Globus pallidus (tissue), 1 donor: ENCODE measurements around the gene THAP8.

Experiments used
- DNase-seq: peaks from one replicate; pipeline ENCODE4 v3.0.0-alpha.2; 2015; ENCODE audit warnings: low spot score

Gene THAP8, protein sequence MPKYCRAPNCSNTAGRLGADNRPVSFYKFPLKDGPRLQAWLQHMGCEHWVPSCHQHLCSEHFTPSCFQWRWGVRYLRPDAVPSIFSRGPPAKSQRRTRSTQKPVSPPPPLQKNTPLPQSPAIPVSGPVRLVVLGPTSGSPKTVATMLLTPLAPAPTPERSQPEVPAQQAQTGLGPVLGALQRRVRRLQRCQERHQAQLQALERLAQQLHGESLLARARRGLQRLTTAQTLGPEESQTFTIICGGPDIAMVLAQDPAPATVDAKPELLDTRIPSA

DNA sequence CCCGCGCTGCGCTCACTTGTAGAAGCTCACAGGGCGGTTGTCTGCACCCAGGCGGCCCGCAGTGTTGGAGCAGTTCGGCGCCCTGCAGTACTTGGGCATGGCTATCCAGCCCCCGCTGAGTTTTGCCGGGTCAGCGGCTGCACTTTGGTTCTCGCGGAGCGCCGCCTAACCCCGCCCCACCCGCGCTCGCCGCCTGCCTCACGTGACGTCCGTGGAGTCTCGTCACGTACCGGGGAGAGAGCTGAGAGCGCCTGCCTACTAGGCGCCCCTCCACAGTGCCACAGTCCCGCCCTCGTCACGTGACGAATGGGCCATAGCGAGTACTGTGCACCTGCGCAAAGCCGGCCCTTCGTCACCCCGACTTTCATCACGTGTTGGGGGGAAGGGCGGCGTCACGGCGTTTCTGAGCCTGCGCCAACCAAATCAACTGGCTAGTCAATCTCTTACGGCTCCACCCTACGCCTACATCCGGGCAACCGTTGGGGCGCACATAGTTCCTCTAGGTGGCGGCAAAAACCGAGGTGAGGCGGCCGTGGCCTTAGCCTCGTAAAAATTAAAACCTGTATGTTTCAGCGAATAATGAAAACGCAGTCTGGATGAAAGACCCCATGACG is at the start of gene THAP8:
TSS of gene THAP8 (minus strand) at position 167 of the 614 bp plus-strand sequence. CDS start at position 99, 68 bp downstream.
- DNase-seq: peak; percentile 99

DNA sequence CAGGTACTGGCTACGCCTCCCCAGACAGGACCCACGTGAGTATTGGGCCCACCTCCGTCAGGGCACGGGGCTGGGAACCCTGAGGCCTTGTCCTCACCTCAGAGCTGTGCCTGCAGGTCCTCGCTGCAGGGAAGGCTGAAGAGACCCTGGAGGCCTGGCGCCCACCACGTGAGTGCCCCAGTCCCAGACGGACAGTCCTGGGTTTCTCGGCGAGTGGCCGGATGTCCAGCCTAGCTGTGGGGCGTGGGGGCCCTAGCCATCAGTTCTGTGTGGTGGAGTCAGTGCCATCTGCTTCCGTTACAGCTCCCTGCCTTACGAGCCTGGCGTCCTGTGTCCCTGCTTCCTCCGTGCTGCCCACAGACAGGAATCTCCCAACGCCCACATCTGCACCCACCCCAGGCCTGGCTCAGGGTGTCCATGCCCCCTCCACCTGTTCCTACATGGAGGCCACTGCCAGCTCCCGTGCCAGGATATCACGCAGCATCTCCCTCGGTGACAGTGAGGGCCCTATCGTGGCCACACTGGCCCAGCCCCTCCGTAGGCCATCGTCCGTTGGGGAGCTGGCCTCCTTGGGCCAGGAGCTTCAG is 49.0 kb upstream of the THAP8 start:
- DNase-seq: no peak

DNA sequence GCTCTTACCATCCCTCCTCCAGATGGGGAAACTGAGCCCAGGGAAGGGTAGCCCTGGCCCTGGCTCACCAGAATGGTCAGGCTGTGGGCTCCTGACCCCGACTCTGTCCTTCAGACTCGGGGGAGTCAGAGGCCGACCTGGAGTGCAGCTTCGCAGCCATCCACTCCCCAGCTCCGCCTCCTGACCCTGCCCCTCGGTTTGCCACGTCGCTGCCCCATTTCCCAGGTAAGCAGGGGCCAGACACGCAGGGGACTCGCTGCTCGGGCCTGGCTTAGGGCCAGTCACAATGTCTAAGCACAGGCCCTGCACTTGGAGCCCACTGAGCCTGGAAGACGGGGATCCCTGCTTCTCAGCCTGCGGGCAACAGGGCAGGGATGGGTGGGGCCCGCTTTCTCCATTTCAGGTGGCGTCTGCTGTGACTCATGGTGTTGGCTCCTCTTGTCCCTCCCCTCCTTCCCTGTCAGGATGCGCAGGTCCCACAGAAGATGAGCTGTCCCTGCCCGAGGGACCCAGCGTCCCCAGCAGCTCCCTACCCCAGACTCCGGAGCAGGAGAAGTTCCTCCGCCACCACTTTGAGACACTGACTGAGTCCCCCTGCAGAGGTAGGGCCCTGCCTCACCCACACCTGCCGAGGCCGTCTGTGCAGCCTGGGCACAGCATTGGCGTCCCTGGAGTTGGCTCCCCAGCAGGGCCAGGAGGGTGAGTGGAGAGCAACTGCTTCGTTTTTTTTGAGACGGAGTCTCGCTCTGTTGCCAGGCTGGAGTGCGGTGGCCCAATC is 47.7 kb upstream of the THAP8 start:
- DNase-seq: no peak

DNA sequence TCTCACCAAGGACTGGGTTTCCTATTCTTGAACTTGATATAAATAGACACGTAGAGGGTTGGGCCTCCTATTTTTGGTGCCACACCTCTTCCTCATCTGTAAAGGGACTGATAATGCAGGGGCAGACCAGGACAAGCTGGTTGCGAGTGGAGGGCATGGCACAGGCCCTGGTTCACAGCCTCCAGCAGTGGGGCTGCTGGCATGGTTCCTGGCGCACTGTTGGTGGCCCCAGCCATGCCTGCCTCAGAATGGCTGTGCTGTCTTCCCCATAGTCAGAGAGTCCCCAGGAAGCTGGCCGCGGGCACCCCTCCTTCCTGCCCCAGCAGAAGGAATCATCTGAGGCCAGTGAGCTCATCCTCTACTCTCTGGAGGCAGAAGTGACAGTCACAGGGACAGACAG is 46.4 kb upstream of the THAP8 start:
- no peak for DNase-seq

DNA sequence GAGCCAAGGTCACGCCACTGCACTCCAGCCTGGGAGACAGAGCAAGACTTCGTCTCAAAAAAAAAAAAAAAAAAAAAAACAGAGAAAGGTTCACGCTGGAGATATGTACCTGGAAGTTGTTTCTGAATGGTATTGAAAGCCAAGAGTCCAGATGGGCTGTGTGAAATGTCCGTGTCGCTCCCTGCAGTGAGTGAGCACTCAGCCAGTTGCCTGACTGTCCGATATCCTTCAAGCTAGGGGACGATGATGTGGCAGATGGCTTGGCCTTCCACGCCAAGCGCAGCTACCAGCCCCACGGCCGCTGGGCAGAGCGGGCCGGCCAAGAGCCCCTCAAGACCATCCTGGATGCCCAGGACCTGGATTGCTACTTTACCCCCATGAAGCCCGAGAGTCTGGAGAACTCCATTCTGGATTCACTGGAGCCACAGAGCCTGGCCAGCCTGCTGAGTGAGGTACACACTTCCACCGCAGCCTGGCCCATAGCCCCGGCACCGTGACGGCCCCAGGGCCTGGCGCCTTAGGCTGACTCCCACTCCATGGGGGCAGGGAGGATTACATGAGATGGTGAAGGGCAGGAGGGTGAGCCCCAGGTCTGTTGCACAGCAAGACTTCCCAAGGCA is 45.2 kb upstream of the THAP8 start:
- DNase-seq: no peak

DNA sequence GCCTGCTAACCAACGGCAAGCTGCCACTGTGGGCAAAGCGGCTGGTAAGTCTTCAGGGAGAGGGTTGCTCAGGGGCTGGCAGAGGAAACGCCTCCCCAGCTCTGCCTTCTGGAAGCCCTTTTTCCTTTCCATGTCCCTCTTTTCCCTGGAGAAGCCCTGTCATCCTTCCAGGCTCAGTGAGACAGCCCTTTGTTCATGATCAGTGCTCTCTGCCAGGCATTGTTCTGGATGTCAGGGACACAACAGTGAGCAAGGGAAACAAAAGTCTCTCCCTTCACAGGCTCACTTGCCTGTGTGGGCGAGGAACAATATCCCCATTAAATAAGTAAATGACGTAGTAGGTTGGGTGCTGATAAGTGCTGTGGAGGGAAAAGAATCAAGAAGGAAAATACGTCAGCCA is 43.0 kb upstream of the THAP8 start:
- peak; percentile 98 for DNase-seq

DNA sequence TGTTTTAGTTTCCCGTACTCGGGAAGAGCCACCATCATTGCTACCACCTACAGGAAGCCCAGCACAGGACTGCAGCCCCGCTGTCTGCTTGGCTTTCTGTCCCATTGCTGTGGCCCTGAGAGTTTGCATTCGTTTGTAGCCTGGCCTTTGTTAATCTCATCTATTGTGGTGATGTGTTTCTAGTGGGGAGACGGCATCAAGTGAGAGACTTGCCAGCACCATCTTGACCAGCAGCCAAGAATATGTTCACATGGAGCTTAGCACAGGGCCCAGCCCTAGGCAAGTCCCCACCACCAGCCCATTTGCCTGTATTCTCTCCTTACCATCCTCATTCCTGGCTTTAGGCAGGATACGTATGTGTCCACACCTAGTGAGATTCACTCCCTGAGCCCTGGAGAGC is 39.6 kb upstream of the THAP8 start:
- DNase-seq: peak; percentile 88

DNA sequence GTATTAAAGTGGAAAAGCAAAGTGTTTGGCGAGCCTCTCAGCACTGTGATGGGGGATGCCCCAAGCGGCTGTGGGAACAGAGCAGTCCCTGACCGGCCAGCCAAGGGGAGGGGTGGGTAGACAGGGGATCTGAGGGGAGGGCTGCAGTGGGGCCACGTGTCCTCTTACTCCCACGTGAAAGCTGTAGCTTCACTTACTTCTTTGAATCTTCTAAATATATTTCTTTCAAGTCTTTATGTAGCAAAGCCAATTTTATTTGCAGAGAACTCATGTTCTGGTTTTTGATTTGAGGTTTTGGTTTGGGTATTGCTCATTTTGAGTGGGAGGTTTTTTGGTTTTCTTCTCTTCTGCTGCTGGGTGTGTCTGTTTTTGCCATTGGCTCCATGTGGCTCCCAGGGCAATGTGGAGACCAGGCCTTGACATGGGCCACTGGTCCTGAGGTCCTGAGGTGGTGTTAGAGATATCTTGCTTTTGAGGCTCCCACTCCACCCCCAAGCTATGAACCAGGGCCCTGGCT is 39.1 kb upstream of the THAP8 start:
- no peak for DNase-seq

DNA sequence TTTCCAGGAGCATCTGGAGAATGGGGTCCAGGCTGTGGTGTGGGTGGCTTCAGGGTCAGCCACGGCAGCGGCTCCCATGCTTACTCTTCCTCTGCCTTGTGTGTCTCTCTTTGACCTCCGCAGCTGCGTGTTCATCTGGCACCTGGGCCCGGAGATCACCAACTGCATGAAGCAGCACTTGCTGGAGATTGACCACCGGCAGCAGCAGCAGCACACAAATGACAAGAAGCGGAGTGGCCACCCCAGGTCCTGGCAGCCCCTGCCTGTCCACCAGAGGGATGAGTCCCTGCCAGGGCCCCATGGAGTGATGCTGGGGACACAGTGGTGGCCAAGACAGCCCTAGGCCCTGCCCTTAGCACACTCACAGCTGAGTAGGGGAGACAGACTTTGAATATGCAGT is 38.5 kb upstream of the THAP8 start:
- no peak for DNase-seq

DNA sequence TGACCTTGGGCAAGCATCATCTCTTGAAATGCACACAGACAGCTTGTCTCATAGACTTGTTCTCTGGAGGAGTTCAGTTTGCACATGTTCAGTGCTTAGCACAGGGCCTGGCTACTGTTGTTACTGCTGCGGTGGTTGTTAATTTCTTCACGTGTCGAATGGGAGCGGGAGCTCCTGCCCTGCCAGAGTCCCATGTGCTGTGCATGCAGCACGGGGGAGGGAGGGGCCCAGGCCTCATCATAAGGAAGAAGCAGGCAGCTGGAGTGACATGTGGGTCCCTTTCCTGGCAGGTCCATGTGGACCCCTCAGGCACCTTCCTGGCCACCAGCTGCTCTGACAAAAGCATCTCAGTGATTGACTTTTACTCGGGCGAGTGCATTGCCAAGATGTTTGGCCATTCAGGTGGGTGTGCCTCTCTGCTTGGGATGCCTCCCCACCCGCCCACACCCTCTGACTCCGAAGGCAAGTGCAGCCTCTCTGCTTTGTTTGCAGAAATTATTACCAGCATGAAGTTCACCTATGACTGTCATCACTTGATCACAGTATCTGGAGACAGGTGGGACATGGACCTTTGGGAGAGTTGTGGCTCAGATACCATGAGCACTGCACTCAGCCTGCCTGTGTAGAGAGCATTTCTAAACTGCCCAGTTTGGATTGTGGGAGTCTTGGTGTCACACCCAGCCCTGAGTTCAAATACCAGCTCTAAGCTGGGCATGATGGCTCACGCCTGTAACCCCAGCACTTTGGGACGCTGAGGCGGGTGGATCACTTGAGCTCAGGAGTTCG is 37.0 kb upstream of the THAP8 start:
- no peak for DNase-seq

DNA sequence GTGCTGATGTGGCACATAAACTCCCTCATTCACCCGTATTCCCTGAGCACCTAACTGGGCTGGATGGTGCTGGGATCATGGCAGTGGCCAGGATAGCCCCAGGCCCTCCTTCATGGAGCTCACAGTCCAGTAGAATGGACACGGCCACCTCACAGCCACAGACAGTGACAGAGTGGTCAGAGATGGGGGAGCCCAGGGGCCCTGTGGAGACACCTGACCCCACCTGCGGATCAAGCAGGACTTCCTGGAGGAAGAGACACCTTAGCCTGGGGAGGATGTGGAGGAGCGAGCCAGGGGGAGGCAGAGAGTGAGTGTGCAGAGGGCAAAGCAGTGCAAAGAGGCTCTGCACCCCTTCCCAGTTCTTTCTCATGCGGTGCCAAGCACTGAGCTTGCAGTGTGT is 35.8 kb upstream of the THAP8 start:
- DNase-seq: no peak

DNA sequence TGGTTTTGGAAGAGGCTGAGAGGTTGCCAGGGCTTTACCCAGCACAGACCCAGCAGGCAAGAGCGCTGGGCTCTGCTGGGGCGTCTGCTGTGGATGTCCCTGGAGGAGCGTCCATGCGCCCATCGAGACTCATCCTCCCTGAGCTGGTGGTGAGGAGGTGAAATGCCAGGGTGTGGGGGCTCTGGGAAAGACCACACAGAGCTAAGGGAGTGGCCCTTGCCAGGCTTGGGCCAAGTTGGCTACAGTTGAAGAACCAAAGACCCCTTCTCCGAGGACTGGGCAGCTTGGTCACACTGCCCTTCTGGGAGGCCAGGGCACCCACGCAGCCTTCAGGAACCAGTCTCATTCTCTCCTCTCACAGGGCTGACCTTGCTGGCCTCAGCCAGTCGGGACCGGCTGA is 32.2 kb upstream of the THAP8 start:
- no peak for DNase-seq

DNA sequence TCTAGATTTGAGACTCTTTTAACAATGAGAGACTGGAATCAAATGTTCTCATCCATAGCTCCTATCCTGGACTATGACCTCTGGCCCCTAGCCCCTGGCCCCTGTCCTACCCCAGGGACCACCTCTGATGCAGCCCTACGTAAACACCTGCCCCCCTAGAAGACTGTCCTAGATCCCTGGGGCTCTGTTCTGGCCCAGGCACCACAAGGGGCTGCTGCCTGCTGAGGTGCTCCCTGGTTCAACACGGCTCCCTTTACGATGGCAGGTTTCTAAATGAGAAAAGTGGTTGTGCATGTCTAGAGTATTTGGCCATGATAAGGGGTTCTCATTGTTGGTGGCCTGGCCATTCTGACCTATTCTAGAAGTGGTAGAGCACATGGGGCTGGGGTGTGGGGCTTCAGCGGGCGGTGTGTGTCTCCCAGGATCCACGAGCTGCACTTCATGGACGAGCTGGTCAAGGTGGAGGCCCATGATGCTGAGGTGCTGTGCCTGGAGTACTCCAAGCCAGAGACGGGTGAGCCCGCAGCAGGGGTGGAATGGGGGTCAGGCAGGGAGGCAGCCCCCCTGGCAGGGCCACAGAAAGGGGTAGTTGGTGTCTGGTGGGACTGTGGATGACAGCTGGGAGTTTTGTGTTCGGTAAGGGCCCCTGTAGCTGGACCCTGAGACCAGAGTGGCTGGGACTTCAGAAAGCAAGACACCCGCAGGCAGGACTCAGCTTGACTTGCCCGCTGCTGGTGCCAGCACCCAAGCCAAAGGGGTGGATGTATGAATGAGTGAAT is 30.3 kb upstream of the THAP8 start:
- no peak for DNase-seq

DNA sequence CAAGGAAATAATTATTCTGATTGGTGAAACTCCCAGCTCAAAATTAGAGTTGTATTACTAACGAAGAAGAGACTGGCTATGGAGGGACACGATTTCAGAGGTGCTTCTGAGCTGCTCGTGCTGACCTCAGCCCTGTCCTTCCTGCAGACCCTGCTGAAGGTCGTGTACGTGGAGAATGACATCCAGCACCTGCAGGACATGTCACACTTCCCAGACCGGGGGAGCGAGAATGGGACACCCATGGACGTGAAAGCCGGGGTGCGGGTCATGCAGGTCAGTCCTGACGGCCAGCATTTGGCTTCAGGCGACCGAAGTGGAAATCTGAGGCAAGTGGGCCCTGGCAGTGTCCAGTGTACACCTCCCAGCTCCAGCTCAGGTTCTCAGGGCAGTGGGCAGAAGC is 28.8 kb upstream of the THAP8 start:
- no peak for DNase-seq

DNA sequence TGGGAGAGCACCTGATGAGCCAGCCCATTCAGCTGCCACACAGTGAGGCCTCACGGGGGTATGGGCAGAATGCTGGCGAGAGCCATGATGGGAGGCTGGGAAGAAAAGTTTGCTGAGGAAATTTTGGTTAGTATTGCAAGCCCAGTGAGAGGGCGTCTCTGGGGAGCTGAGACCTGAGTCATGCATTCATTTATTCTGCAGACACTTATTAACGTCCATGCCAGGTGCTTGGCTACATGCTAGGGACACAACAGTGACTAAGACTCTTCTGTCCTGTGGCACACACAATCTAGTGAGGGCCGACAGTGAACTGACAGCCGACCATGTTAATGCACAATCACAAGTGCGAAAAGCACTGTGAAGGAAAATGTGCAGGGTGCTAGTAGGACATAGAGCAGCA is 27.8 kb upstream of the THAP8 start:
- no peak for DNase-seq

DNA sequence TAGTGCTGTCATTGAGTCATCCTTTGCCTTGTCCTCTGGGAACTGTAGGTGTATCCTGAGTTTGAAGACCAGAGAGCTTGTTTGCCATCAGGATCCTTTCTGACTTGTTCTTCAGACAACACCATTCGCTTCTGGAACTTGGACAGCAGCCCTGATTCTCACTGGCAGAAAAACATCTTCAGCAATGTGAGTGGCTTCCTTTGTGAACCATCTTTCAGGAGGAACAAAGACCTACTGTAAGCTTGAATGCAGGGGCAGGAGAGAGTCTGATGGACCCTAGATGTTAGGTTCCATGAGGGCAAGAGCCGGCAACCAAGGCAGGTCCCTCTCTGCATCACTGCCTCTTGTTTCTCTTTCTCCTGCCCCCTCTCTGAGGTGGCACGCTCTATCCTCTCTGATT is 27.3 kb upstream of the THAP8 start:
- DNase-seq: peak; percentile 93

DNA sequence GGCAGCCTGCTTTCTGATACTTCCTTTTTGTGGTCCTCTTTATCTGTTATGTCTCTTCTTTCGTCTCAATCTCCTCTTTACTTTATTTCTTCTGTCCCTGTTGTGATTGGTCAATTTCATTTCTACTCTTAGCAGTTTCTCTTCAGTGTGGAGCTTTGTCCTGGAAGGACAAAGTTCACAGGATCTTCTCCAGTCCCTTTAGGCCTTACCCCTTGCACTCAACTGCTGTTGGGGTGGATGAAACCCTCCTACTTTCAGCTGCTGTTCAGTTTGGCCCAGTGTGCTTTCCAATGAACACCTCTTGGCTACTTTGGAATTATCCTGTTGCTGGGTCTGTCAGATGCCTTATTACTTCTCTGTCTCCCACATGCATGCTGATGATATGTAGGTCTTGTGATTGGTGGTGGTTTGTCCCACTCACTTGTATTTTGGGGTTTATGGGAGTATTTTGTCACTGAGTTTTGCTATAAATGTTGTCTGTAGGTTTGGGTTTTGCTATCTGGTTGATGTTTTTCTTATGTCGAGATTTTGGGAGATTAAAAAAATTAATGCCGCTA is 25.4 kb upstream of the THAP8 start:
- no peak for DNase-seq

DNA sequence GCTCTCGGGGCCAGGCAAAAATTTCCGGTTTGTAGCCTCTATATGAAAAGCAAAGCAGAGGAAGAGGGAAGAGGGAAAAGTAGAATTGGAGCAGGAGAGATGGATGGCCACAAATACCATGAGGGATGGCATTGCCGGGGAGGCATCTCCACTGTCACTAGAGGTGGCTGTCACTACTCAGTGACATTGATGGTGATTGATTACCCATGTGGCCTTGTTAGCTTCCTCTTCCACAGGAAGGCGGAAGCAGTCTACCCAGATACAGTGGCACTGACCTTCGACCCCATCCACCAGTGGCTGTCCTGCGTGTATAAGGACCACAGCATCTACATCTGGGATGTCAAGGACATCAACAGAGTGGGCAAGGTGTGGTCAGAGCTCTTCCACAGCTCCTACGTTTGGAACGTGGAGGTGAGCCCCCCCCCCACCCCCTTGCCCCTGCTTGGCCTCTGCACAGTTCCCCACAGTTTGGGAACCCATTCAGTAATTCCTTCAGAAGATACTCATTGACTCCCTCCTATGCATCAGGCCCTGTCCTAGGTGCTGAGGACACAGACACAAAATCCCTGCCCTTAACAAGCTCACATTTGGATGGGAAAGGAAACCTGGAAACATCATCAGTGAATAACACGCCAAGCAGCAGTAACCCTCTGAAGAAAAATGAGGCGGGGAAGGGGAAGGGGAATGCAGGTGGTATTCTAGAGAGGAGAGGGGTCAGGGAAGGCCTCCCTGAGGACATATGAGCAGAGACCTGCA is 19.2 kb upstream of the THAP8 start:
- no peak for DNase-seq

DNA sequence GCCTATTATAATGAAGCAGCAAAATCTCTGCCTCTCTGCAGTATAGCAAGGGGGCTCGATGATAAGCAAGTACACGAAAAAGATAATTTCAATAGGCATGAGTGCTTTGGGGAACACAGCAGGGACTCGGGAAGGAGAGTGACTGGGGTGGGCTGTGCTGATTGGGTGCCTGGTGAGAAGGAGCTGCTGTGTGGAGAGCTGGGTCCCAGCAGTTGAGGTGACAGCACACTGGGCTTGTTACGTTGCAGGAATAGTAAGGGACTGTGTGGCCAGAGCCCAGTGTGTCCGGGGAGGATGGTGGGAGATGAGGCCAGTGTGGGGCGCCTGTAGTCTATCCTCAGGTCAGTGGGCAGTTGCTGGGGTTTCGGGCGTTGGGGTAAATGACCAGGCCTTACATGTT is 18.0 kb upstream of the THAP8 start:
- DNase-seq: no peak
